HG03575 (cell line): ENCODE data around the gene MAMLD1.

Experiments used
- ATAC-seq: cut with Tn5 transposase; IDR thresholded peaks from one replicate; pipeline ENCODE4 v1.9.1; 2021; ENCODE audit not compliant: unreplicated experiment, insufficient number of reproducible peaks, low FRiP score; ENCODE audit errors: extremely low read depth

The MAMLD1 gene

GRCh38 chrX:150375243-150375770 lies 12.2 kb downstream of the MAMLD1 start:
- no peak for ATAC-seq

DNA sequence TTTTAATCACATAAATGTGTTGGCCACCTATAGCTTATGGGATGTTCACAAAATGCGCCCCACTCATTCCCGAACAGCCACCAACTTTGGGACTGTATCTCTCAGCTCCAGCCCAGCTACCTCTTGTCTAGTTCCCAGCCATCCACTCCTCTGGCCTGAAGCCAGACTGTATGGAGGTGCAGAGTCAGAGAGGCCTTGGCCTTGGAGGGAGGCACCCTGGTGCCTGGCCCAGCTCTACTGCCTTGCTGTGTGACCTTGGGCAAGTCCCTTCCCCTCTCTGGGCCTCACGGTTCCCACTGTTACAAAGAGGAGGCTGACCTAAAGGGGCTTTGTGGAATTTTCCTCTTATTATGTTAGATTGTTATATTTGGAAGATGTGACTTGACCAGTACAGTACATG lies 13.9 kb downstream of the MAMLD1 start:
- ATAC-seq, result no peak

- no peak for ATAC-seq
Observed at GRCh38 chrX:150405006-150405405, 41.9 kb downstream of the MAMLD1 start.

DNA sequence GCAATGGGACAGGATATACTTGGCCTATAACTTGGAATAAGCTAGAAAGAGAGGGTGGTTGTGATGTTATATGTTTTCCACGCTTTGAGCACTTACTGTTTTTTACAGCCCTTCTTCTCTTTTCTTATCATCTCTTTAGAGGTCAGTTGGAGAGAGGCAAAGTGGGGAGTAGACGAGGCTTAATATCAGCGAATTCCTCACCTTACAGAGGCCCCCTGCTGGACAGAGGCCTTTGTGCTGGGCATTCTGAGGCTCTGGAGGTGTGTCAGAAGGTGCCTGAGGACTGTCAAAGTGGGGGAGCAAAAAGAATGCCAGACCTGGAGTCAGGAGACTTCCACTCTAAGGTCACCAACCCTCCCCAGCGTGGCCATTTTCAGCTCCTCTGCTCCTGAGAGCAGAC lies 42.5 kb downstream of the MAMLD1 start:
- ATAC-seq, result no peak

DNA sequence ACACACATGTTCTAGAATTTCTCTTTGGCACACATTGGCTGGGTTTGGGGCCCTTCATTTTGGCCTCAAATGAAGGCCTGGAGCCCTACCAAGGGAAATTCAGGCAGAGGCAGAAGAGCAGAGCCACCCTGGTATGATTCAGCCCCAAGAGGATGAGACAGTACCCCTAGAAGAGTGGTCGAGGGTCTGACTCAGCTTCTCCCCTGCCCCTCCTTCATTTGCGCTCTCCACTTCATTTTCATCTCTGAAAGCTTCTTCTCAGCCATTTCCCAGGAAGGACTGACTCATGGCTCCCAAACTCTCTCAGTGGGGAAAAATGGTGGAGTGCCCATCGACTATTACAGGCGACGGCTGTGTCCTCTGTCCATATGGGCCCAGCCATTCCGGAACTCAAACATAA lies 43.5 kb downstream of the MAMLD1 start:
- ATAC-seq, result no peak

GRCh38 chrX:150408007-150408406 lies 44.9 kb downstream of the MAMLD1 start:
- no peak for ATAC-seq

DNA sequence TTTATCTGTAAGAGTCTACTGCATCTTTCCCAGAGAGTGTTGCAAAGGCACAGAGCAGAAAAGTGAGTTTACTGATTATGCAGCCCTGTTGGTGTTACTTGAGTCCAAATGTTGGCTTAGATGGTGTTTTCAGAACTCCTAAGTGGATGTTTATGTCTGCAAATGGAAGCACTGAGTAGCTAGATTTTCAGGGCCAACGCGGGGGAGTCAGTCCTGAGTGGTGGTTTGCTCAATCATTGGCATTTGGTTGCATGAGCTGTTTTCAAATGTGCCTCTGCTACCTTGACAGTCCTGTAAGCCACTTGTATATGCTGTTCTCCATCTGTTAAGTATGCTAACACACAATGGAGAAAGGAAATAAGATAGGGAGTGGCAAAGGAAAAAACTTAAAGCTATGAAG lies 45.4 kb downstream of the MAMLD1 start:
- no peak for ATAC-seq

GRCh38 chrX:150409486-150409885 lies 46.4 kb downstream of the MAMLD1 start:
- ATAC-seq, result no peak

DNA sequence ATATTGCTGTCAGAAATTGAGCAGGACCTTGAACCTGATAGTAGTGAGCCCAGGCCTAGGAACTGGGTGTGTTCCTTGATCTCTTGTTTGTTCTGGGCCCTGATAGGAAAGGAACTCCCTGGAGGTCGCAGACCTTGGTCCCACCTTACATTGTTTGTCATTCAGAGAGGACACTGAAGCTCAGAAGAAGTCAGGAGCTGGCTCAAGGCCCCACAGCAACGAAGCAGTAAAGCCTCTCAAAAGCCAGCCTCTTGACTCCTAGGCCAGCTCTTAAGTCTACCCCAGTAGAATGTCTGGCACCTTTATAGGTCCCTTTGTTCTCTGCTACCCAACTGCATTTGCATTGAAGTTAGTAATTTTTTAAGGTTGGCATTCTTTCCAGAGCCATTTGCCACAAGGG lies 46.8 kb downstream of the MAMLD1 start:
- no peak for ATAC-seq

DNA sequence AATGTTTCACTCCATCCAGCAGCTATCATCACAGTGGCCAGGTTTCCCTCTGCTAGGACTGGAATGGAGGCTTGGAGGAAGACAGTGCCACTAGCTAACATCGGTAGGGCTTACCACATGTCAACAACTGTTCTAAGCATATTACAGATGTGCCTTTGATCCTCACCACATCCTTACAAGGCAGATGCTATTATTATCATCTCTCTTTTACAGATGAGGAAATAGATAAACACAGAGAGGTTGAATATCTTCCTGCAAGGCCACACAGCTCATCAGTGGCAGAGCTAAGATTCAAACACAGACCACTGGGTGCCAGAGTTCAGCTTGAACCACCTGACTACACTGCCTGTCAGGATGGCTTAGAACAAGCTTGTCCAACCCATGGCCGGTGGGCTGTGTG lies 47.4 kb downstream of the MAMLD1 start:
- no peak for ATAC-seq

- no peak for ATAC-seq
Observed at GRCh38 chrX:150411656-150412055, 48.5 kb downstream of the MAMLD1 start.

DNA sequence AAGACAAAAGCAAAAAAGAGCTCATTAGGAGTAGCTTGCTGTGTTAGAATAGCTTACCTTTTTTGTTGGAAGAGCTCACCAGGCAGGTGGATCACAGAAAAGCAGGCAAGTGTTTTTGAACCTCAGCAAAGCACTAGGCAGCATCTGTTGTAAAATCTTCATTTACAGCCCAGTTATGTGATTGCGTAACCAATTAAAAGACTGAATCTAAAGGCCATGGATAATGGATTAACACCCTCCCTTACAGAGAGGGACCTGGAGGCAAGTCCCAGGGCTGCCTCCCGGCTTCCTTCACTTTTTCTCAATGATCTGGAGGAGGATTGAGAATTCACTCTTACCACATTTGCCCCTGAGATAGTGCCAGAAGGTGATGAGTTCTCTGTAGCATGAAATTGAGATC lies 51.1 kb downstream of the MAMLD1 start:
- ATAC-seq, result no peak

DNA sequence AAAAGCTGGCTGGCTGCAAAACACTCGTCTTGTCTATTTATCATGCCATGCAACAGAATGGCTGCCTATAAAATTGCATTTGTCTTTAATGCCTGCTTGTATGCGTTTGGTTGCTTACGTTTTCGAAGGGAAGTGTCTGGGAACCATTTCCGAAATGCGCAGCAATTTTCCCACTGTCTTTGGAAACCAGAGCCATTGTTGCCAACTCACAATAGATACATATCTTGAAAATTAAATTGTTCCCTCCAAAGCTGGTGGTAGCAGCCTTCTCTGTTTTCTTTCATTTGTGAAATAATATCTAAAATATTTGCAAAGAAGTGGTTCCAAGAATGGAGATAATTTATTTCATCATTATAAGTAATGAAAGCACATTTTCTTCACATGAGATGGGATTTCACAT lies 53.4 kb downstream of the MAMLD1 start:
- ATAC-seq, result no peak

- ATAC-seq, result no peak
Observed at GRCh38 chrX:150421816-150422215, 58.7 kb downstream of the MAMLD1 start.

- ATAC-seq, result no peak
Observed at GRCh38 chrX:150429594-150429993, 66.5 kb downstream of the MAMLD1 start.

- ATAC-seq, result no peak
Observed at GRCh38 chrX:150436195-150436594, 73.1 kb downstream of the MAMLD1 start.

GRCh38 chrX:150438165-150438564 lies 75.0 kb downstream of the MAMLD1 start:
- no peak for ATAC-seq

GRCh38 chrX:150446151-150446550 lies 83.0 kb downstream of the MAMLD1 start:
- ATAC-seq, result no peak

DNA sequence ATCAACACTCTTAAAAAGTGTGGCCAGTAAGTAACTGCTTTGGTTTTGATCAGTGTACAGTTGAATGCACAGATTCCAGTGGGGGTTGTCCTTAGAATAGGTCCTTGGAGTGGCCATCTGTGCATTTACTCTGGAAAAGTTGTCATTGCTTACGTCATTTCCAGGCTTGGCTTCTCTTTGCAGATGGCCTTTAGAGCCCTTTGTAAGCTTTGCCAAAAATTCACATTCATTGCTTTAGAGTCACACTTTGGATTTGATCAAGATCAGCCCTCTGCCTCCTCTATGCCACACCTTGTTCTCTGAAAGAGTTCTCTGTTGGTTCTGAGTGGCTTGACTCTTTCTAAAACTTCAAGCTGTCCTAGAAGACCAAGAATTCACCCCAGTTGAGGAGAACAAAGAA lies 83.9 kb downstream of the MAMLD1 start:
- no peak for ATAC-seq

DNA sequence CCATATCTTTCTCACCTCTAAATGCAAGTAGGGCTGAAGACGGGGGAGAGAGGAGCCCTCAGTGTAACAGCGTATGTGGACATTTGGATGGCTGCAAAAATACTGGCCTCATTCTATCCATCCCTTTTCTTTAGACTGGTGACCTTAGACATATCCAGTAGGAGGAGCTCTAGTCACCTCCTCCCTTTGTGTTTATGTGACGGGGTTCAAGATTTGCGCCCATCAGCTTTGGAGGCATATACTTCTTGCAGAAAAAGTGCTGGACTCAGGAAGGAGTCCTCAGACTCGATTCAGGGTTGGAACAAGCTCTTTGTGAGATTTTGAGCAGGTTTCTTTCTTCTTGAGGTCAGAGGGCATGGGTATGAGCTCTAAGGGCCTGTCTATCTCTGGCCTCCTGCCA lies 86.2 kb downstream of the MAMLD1 start:
- no peak for ATAC-seq

DNA sequence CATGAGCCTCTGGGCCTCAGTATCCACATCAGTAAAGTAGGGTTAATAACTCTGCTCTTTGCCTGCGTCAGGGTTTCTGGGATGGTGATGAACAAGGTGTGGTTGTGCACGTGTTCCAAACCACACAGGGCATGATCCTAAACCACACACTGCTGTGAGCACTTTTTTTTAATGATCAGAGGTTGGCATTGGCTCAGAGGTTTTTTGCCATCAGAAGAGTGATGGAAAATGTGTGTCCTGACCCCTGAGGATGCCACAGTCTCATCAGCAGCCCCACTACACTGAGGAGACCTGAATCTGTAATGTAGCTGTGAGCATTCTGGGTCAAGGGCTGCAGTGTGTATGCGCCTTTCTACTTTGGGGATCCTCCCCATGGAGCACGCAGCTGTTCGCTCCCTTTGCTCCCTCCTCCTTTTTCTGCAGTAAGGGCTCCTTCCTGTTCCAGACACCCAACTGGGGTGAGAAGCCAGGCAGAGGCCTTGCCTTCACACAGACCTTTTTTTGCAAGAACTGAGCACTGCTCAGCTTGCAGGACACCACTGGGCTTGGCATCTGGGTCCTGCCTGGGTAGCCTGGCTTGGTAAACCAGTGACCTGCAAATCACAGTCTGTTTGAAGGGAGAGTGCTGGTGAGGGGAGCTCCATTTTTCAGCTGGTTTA lies 87.5 kb downstream of the MAMLD1 start:
- no peak for ATAC-seq
